Caco-2 (cell line): ENCODE measurements around the gene RAD51B. TPM values are rescaled to one million over a fixed set of nuclear protein-coding genes. Genes with fewer than 3 reads are reported as not detected.

Experiments
- BruUV-seq: library from RNA; stranded (reverse); fragments of 400-500 nt; replicated peaks from 2 replicates; lab custom pipeline; 2021; lab: Mats Ljungman, UMichigan
- CTCF ChIA-PET: fragments of 300-600 bp; sonication (Branson Sonifier 250); formaldehyde crosslinking; loops from one replicate; lab custom pipeline; 2022; ENCODE audit warnings: antibody characterized with exemption; lab: Charles Lee
- POLR2A ChIA-PET: fragments of 300-600 bp; sonication (Branson Sonifier 250); formaldehyde crosslinking; loops from one replicate; lab custom pipeline; 2022; ENCODE audit warnings: antibody characterized with exemption; lab: Charles Lee
- DNase-seq, 2 experiments: peaks; one replicate each; pipeline versions ENCODE4 v3.0.0 to v3.0.0-alpha.2; 2020 to 2022
- H3K27me3 ChIP-seq: replicated peaks from 2 replicates; pipeline ENCODE4 v1.6.0; 2011; ENCODE audit warnings: low read length; ENCODE audit not compliant: control insufficient read depth, insufficient read depth
- H3K36me3 ChIP-seq: 2 replicates; pipeline ENCODE4 v1.5.1; 2011; ENCODE audit warnings: low read length; ENCODE audit not compliant: control insufficient read depth, insufficient read depth
- H3K4me1 ChIP-seq: fragments of 250-450 bp; sonication (Bioruptor Pico); 2 replicates; pipeline ENCODE4 v1.5.1; 2020; ENCODE audit warnings: mild to moderate bottlenecking
- H3K4me3 ChIP-seq: 2 replicates; pipeline ENCODE4 v1.5.1; 2011; ENCODE audit warnings: low read depth, mild to moderate bottlenecking, control low read depth, low read length
- H3K9me3 ChIP-seq: fragments of 250-450 bp; sonication (Bioruptor Pico); 2 replicates; pipeline ENCODE4 v1.5.1; 2020; ENCODE audit warnings: mild to moderate bottlenecking, moderate library complexity
- H3K27ac Mint-ChIP-seq: one replicate; pipeline ENCODE4 v1.8.0; 2022; ENCODE audit warnings: mixed read lengths; ENCODE audit not compliant: unreplicated experiment
- H3K27me3 Mint-ChIP-seq: one replicate; pipeline ENCODE4 v1.8.0; 2022; ENCODE audit warnings: mixed read lengths; ENCODE audit not compliant: insufficient read depth, unreplicated experiment
- H3K36me3 Mint-ChIP-seq: one replicate; pipeline ENCODE4 v1.8.0; 2022; ENCODE audit warnings: mild to moderate bottlenecking, mixed read lengths; ENCODE audit not compliant: insufficient read depth, unreplicated experiment
- H3K4me1 Mint-ChIP-seq: one replicate; pipeline ENCODE4 v1.8.0; 2022; ENCODE audit warnings: low read depth, mixed read lengths; ENCODE audit not compliant: unreplicated experiment
- H3K4me3 Mint-ChIP-seq: one replicate; pipeline ENCODE4 v1.8.0; 2022; ENCODE audit warnings: mild to moderate bottlenecking, moderate library complexity, mixed read lengths; ENCODE audit not compliant: unreplicated experiment
- H3K9me3 Mint-ChIP-seq: one replicate; pipeline ENCODE4 v1.8.0; 2022; ENCODE audit warnings: mixed read lengths; ENCODE audit not compliant: unreplicated experiment
- CTCF ChIP-seq, 2 experiments: fragments of 200-600 bp in 1 of 2; IDR thresholded peaks; 1 replicate in 1 of 2; 2 replicates in 1 of 2; pipeline versions ENCODE4 v1.5.1 to v1.8.0; 2011 to 2022; ENCODE audit warnings: antibody characterized with exemption in 1 of 2, control low read depth in 1 of 2, inconsistent platforms in 1 of 2, low read depth in 1 of 2, low read length in 1 of 2, mild to moderate bottlenecking in 1 of 2, moderate library complexity in 1 of 2; ENCODE audit not compliant: insufficient read depth in 1 of 2, severe bottlenecking in 1 of 2, unreplicated experiment in 1 of 2
- intact Hi-C: fragments of 100-400 bp; cut with micrococcal nuclease; formaldehyde crosslinking; loops from one replicate; pipeline ENCODE4 v1.10.0; 2022; ENCODE audit not compliant: unreplicated experiment
- total RNA-seq: library from RNA; stranded (reverse); gene quantifications from 2 replicates; pipeline ENCODE4 v1.2.3, GENCODE V29; 2022

The RAD51B gene
- total RNA-seq, 1 experiment from 2014 or later: 16.7 TPM

GRCh38 chr14:68168460-68169109 is 349.0 kb downstream of the RAD51B start:
- ChIA-PET POLR2A (no interaction called here), CTCF (no interaction called here)
- no peaks in the 10 kb centered on the region for H3K27me3 ChIP-seq
- Mint-ChIP-seq H3K4me1 (peaks cover 36% of the 10 kb centered on the region), H3K27ac (no peak overlapping the region), H3K36me3 (peaks cover 5% of the 10 kb centered on the region), H3K27me3 (no peaks in the 10 kb centered on the region), H3K4me3 (no peak overlapping the region), H3K9me3 (no peaks in the 10 kb centered on the region)
- intact Hi-C loops: no loop called here
- no peak for TF ChIP-seq CTCF (IDR thresholded peaks at IDR 0.05; ENCODE audit: insufficient read depth in 1 of 2, low read depth in 1 of 2, low read length in 1 of 2, severe bottlenecking in 1 of 2, unreplicated experiment in 1 of 2)
- H3K36me3 ChIP-seq: no peaks in the 10 kb centered on the region
- no peaks in the 10 kb centered on the region for H3K9me3 ChIP-seq
- H3K4me3 ChIP-seq: no peak overlapping the region
- peaks cover 57% of the 10 kb centered on the region for H3K4me1 ChIP-seq
- DNase-seq: no peak
- no TSS peak for BruUV-seq

GRCh38 chr14:68172216-68172615 is 352.6 kb downstream of the RAD51B start:
- no TSS peak for BruUV-seq
- H3K4me1 Mint-ChIP-seq: peaks cover 10% of the 10 kb centered on the region
- CTCF ChIA-PET: interaction anchor here (1.4 kb wide), 1 partner anchor 20 kb away, joined by 5 read pairs; no protein-coding TSS in a partner anchor

DNA sequence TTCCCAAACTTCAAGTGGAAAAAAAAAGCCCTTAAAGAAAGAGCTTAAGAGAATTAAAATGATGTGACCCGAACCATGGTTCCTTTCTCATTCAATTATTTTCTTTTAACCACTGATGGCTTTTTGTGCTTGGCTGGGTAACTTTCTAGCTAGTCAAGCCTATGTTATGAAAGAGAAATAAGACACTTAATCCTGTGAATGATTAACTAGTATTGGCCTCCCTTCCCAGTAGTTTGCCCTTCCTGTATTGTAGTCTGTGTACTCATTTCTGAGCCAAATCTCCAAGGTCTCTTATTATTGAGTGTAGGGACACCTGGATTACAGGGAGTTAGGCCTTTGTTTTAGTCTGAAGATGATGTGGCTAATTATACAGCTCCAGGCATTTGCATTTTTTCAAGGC is 353.0 kb downstream of the RAD51B start:
- Mint-ChIP-seq H3K27me3 (no peaks in the 10 kb centered on the region), H3K36me3 (peaks cover 5% of the 10 kb centered on the region), H3K4me3 (no peak overlapping the region), H3K27ac (no peak overlapping the region), H3K9me3 (no peaks in the 10 kb centered on the region), H3K4me1 (peaks cover 6% of the 10 kb centered on the region)
- Histone ChIP-seq H3K4me1 (peaks cover 27% of the 10 kb centered on the region), H3K9me3 (no peaks in the 10 kb centered on the region), H3K4me3 (no peak overlapping the region), H3K27me3 (no peaks in the 10 kb centered on the region), H3K36me3 (no peaks in the 10 kb centered on the region)
- intact Hi-C loops: loop anchor here (1.0 kb wide), 1 partner anchor 19 kb away; no protein-coding TSS in a partner anchor
- DNase-seq: peak in 1 of 2 experiments; percentile 58
- ChIA-PET CTCF (interaction anchor here (1.4 kb wide), 1 partner anchor 19 kb away, joined by 5 read pairs; no protein-coding TSS in a partner anchor), POLR2A (no interaction called here)
- no peak for TF ChIP-seq CTCF (IDR thresholded peaks at IDR 0.05; ENCODE audit: insufficient read depth in 1 of 2, low read depth in 1 of 2, low read length in 1 of 2, severe bottlenecking in 1 of 2, unreplicated experiment in 1 of 2)
- BruUV-seq: no TSS peak

More at GRCh38 chr14:68172216-68172615, 352.6 kb downstream of the RAD51B start:
- no peaks in the 10 kb centered on the region for H3K27me3 Mint-ChIP-seq
- intact Hi-C loops: loop anchor here (1.0 kb wide), 1 partner anchor 19 kb away; no protein-coding TSS in a partner anchor
- no peak overlapping the region for H3K4me3 ChIP-seq
- H3K36me3 ChIP-seq: no peaks in the 10 kb centered on the region
- peak in 1 of 2 experiments; percentile 23 for DNase-seq
- peak overlapping the region; percentile 87 for H3K27ac Mint-ChIP-seq
- H3K9me3 Mint-ChIP-seq: no peaks in the 10 kb centered on the region
- H3K9me3 ChIP-seq: no peaks in the 10 kb centered on the region
- peaks cover 30% of the 10 kb centered on the region for H3K4me1 ChIP-seq
- H3K27me3 ChIP-seq: no peaks in the 10 kb centered on the region
- no peak for TF ChIP-seq CTCF (IDR thresholded peaks at IDR 0.05; ENCODE audit: insufficient read depth in 1 of 2, low read depth in 1 of 2, low read length in 1 of 2, severe bottlenecking in 1 of 2, unreplicated experiment in 1 of 2)
- peaks cover 5% of the 10 kb centered on the region for H3K36me3 Mint-ChIP-seq
- H3K4me3 Mint-ChIP-seq: no peak overlapping the region
- POLR2A ChIA-PET: no interaction called here
